H1 (cell line): ENCODE measurements around the gene CHEK2. TPM values are rescaled to one million over a fixed set of nuclear protein-coding genes. Genes with fewer than 3 reads are reported as not detected.

Experiments
- CTCF ChIA-PET: fragments of 300-600 bp; sonication (Branson Sonifier 250); formaldehyde crosslinking; loops from one replicate; lab custom pipeline; 2021; ENCODE audit not compliant: partially characterized antibody; lab: Charles Lee
- POLR2A ChIA-PET: fragments of 300-600 bp; sonication (Branson Sonifier 250); formaldehyde crosslinking; loops from one replicate; lab custom pipeline; 2021; ENCODE audit warnings: inconsistent platforms; ENCODE audit not compliant: partially characterized antibody; lab: Charles Lee
- DNase-seq, 2 experiments: peaks; one replicate each; pipeline versions ENCODE4 v3.0.0 to v3.0.0-alpha.2; 2010 to 2022; ENCODE audit warnings: low spot score in 2 of 2, low read depth in 1 of 2, mixed read lengths in 1 of 2
- FAIRE-seq: peaks from 2 replicates; lab custom pipeline; 2011; peaks lifted over from hg19 to GRCh38; lab: Jason Lieb, UNC
- H2AFZ ChIP-seq: 2 replicates; pipeline ENCODE4 v1.8.1; 2012; ENCODE audit warnings: low read length, inconsistent platforms
- H2AK5ac ChIP-seq: 2 replicates; pipeline ENCODE4 v1.6.1; 2013; ENCODE audit warnings: low read depth, low read length
- H2BK120ac ChIP-seq: replicated peaks from 2 replicates; pipeline ENCODE3; 2013; ENCODE audit warnings: low read depth, low read length, inconsistent platforms
- H2BK12ac ChIP-seq: 2 replicates; pipeline ENCODE4 v1.6.1; 2013; ENCODE audit warnings: low read depth, low read length
- H2BK15ac ChIP-seq: 2 replicates; pipeline ENCODE4 v1.6.1; 2013; ENCODE audit warnings: low read length
- H2BK20ac ChIP-seq: 2 replicates; pipeline ENCODE4 v1.6.1; 2013; ENCODE audit warnings: low read length
- H2BK5ac ChIP-seq: 2 replicates; pipeline ENCODE4 v1.6.1; 2013; ENCODE audit warnings: low read depth, low read length
- H3K14ac ChIP-seq: 2 replicates; pipeline ENCODE4 v1.6.1; 2013; ENCODE audit warnings: inconsistent platforms; ENCODE audit not compliant: insufficient read length
- H3K18ac ChIP-seq: 2 replicates; pipeline ENCODE4 v1.6.1; 2013; ENCODE audit warnings: low read length; ENCODE audit errors: extremely low read depth
- H3K23ac ChIP-seq: 2 replicates; pipeline ENCODE4 v1.6.1; 2013; ENCODE audit warnings: inconsistent platforms; ENCODE audit not compliant: insufficient read length
- H3K23me2 ChIP-seq: 2 replicates; pipeline ENCODE4 v1.6.1; 2013; ENCODE audit warnings: low read depth, low read length
- H3K27ac ChIP-seq: 2 replicates; pipeline ENCODE4 v1.6.1; 2011; ENCODE audit warnings: low read depth, low read length, inconsistent platforms
- H3K27me3 ChIP-seq, 4 experiments: replicated peaks in 1 of 4; 1 replicate in 1 of 4; 2 replicates in 3 of 4; pipeline versions ENCODE4 v1.6.1 to v1.8.1; 2011 to 2013; ENCODE audit warnings: low read length in 3 of 4, mild to moderate bottlenecking in 3 of 4, inconsistent platforms in 2 of 4, mixed read lengths in 2 of 4, moderate library complexity in 1 of 4; ENCODE audit not compliant: control insufficient read depth in 3 of 4, insufficient read depth in 3 of 4; ENCODE audit errors: extremely low read depth in 1 of 4
- H3K36me3 ChIP-seq, 4 experiments: 2 replicates each; pipeline versions ENCODE4 v1.6.1 to v1.8.1; 2011 to 2013; ENCODE audit warnings: mild to moderate bottlenecking in 4 of 4, low read length in 3 of 4, moderate library complexity in 2 of 4, control low read depth in 1 of 4, inconsistent platforms in 1 of 4; ENCODE audit not compliant: insufficient read depth in 4 of 4, control insufficient read depth in 2 of 4
- H3K4ac ChIP-seq: replicated peaks from 2 replicates; pipeline ENCODE3; 2013; ENCODE audit warnings: low read length, low read depth, mixed read lengths, inconsistent platforms; ENCODE audit not compliant: insufficient read length
- H3K4me1 ChIP-seq, 4 experiments: replicated peaks in 1 of 4; 1 replicate in 1 of 4; 2 replicates in 3 of 4; pipeline versions ENCODE4 v1.6.1 to v1.8.1; 2011 to 2013; ENCODE audit warnings: low read length in 3 of 4, inconsistent platforms in 2 of 4, mixed read lengths in 1 of 4; ENCODE audit not compliant: insufficient read depth in 4 of 4, control insufficient read depth in 3 of 4
- H3K4me2 ChIP-seq, 2 experiments: 2 replicates each; pipeline versions ENCODE4 v1.6.1 to v1.8.1; 2011 to 2013; ENCODE audit warnings: low read depth in 2 of 2, low read length in 2 of 2, control low read depth in 1 of 2, inconsistent platforms in 1 of 2, mild to moderate bottlenecking in 1 of 2; ENCODE audit not compliant: insufficient read depth in 1 of 2
- H3K4me3 ChIP-seq, 4 experiments: fragments of 200-600, 300-600 bp in 1 of 4; sonication (generic), shearing (Covaris generic), sonication (Bioruptor Twin) in 1 of 4; 2 replicates each; pipeline versions ENCODE4 v1.5.1 to v1.8.1; 2011 to 2016; ENCODE audit warnings: low read length in 4 of 4, low read depth in 3 of 4, control low read depth in 2 of 4, inconsistent platforms in 2 of 4, mild to moderate bottlenecking in 2 of 4, mixed read lengths in 1 of 4, moderate library complexity in 1 of 4; ENCODE audit not compliant: insufficient read depth in 2 of 4; ENCODE audit errors: extremely low read depth in 1 of 4
- H3K56ac ChIP-seq: replicated peaks from 2 replicates; pipeline ENCODE3; 2013; ENCODE audit warnings: low read depth, mild to moderate bottlenecking, mixed read lengths, low read length, inconsistent platforms; ENCODE audit not compliant: insufficient read length
- H3K79me1 ChIP-seq: 2 replicates; pipeline ENCODE4 v1.6.1; 2013; ENCODE audit warnings: low read depth, low read length, control low read depth
- H3K79me2 ChIP-seq, 2 experiments: 2 replicates each; pipeline versions ENCODE4 v1.6.1 to v1.8.1; 2012 to 2013; ENCODE audit warnings: low read length in 2 of 2, mild to moderate bottlenecking in 2 of 2, inconsistent platforms in 1 of 2; ENCODE audit not compliant: insufficient read depth in 2 of 2, control insufficient read depth in 1 of 2
- H3K9ac ChIP-seq, 4 experiments: replicated peaks in 1 of 4; 1 replicate in 1 of 4; 2 replicates in 3 of 4; pipeline versions ENCODE4 v1.6.1 to v1.8.1; 2011 to 2013; ENCODE audit warnings: low read depth in 3 of 4, low read length in 3 of 4, control low read depth in 2 of 4, mild to moderate bottlenecking in 2 of 4, moderate library complexity in 2 of 4, inconsistent platforms in 1 of 4; ENCODE audit errors: extremely low read depth in 1 of 4
- H3K9me3 ChIP-seq, 2 experiments: 2 replicates each; pipeline versions ENCODE4 v1.6.1 to v1.8.1; 2012 to 2013; ENCODE audit warnings: mild to moderate bottlenecking in 2 of 2, moderate library complexity in 2 of 2, control low read depth in 1 of 2, inconsistent platforms in 1 of 2, low read depth in 1 of 2, low read length in 1 of 2, mixed read lengths in 1 of 2; ENCODE audit not compliant: insufficient read depth in 2 of 2
- H4K20me1 ChIP-seq, 2 experiments: replicated peaks in 1 of 2; 2 replicates each; pipeline versions ENCODE3 to v1.8.1; 2011 to 2013; ENCODE audit warnings: inconsistent platforms in 2 of 2, low read length in 2 of 2, mild to moderate bottlenecking in 1 of 2; ENCODE audit not compliant: insufficient read depth in 2 of 2, control insufficient read depth in 1 of 2
- H4K5ac ChIP-seq: 2 replicates; pipeline ENCODE4 v1.6.1; 2013; ENCODE audit warnings: low read length, low read depth, mixed read lengths, inconsistent platforms; ENCODE audit not compliant: insufficient read length
- H4K8ac ChIP-seq: 2 replicates; pipeline ENCODE4 v1.8.0; 2013; ENCODE audit warnings: mild to moderate bottlenecking, moderate library complexity, low read length, inconsistent platforms; ENCODE audit not compliant: insufficient read depth; ENCODE audit errors: extremely low read depth
- H4K91ac ChIP-seq: replicated peaks from 2 replicates; pipeline ENCODE3; 2013; ENCODE audit warnings: low read length, mixed read lengths, inconsistent platforms; ENCODE audit not compliant: insufficient read length
- ASH2L ChIP-seq: fragments of 200-600, 300-600 bp; sonication (generic); IDR thresholded peaks from one replicate; pipeline ENCODE4 v1.7.1; 2017; ENCODE audit warnings: low read length
- CTBP2 ChIP-seq: IDR thresholded peaks from 2 replicates; pipeline ENCODE4 v1.7.0; 2011; ENCODE audit warnings: borderline replicate concordance, mild to moderate bottlenecking, moderate library complexity, mixed read lengths, low read length; ENCODE audit not compliant: insufficient read depth, insufficient read length
- CTCF ChIP-seq, 3 experiments: IDR thresholded peaks; 1 replicate in 2 of 3; 2 replicates in 1 of 3; pipeline versions ENCODE4 v1.5.1 to v1.6.1; 2011; ENCODE audit warnings: low read length in 3 of 3, mild to moderate bottlenecking in 3 of 3, inconsistent platforms in 2 of 3, low read depth in 1 of 3, moderate library complexity in 1 of 3; ENCODE audit not compliant: insufficient read depth in 1 of 3; ENCODE audit errors: control extremely low read depth in 1 of 3
- KDM5A ChIP-seq: fragments of 200-600 bp; IDR thresholded peaks from 2 replicates; pipeline ENCODE4 v1.7.1; 2012; ENCODE audit warnings: mild to moderate bottlenecking, low read length, inconsistent platforms, mixed read lengths
- RAD21 ChIP-seq, 2 experiments: IDR thresholded peaks in 1 of 2; conservative IDR thresholded peaks in 1 of 2; 2 replicates each; pipeline ENCODE4 v1.6.1; 2011; ENCODE audit warnings: low read depth in 2 of 2, low read length in 2 of 2, improper control_type of control experiment in 1 of 2, inconsistent platforms in 1 of 2, mild to moderate bottlenecking in 1 of 2, moderate library complexity in 1 of 2
- SIRT6 ChIP-seq: IDR thresholded peaks from one replicate; pipeline ENCODE4 v1.7.1; 2012; ENCODE audit warnings: low read length, inconsistent platforms
- WGBS, 2 experiments: shearing (Covaris generic) in 1 of 2; methylation state at CpG; one replicate each; pipeline versions ENCODE4 v1.1.6 to v1.1.7; 2013 to 2015; ENCODE audit warnings: low lambda C conversion rate in 2 of 2, mixed read lengths in 2 of 2, inconsistent platforms in 1 of 2, low coverage in 1 of 2, missing lambda C conversion rate in 1 of 2; ENCODE audit not compliant: insufficient replicate concordance in 2 of 2, insufficient coverage in 1 of 2, insufficient read length in 1 of 2; ENCODE audit errors: extremely low coverage in 1 of 2, missing lambda C conversion rate in 1 of 2; 5-methylcytosine and 5-hydroxymethylcytosine counted together
- polyA plus RNA-seq, 7 experiments: library from polyadenylated mRNA; depleted of rRNA in 3 of 7; stranded (reverse) in 5 of 7; unstranded in 2 of 7; fragments of >200 nt in 5 of 7; fragments of 200-250 nt in 2 of 7; gene quantifications; 1 replicate in 5 of 7; 2 replicates in 1 of 7; 4 replicates in 1 of 7; pipeline versions ENCODE4 v1.2.1 to v1.2.3, GENCODE V29; 2011 to 2013; ENCODE audit warnings: missing spikeins in 2 of 7, mixed read lengths in 2 of 7
- total RNA-seq: library from RNA; stranded (reverse); fragmentation: NEBNext Ultra II Directional; extraction: Animal tissue kit (Norgen Biotek cat#: 25700); gene quantifications from 2 replicates; pipeline ENCODE4 v1.2.1, GENCODE V29; 2021
- TF ChIP-seq, protein P1 (sequence below): IDR thresholded peaks from 2 replicates; pipeline ENCODE4 v1.6.1; 2012; ENCODE audit warnings: inconsistent platforms
- TF ChIP-seq, protein P2 (sequence below): IDR thresholded peaks from 2 replicates; pipeline ENCODE4 v1.6.1; 2011; ENCODE audit warnings: low read length, improper control_type of control experiment

Gene CHEK2
- total and polyA plus RNA-seq, 2 of the 8 experiments (the other 6 are each of a cell fraction or from before 2014, with no cell fraction given): 74.9 to 89.5 TPM

DNA sequence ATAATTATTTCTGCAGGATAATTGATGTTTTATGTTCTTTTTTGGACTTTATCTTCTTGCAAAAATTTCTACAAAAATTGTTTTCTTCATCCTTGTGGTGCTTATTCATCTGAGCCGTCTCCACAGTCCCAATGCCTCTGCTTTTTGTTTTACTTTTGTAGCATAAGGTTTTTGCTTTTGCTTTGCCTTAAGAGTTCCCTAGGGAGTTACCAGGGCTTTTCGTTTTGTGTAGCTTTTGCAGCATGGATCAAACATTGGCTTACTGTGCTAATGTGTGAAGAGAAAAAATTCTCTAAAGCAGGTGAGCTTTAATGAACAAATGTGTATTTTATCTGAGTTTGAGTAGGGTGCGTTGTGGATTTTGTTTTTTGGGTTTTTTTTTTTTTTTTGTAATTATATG, 47.0 kb upstream of the CHEK2 start:
- Histone ChIP-seq H4K20me1 (peaks cover 0 to 4% of the 10 kb centered on the region in 2 experiments), H3K4me2 (no peak overlapping the region), H2BK120ac (no peak overlapping the region), H4K8ac (no peak overlapping the region), H3K36me3 (peaks cover 13 to 40% (median 29%) of the 10 kb centered on the region in 4 experiments), H3K23me2 (no peaks in the 10 kb centered on the region), H3K79me1 (no peaks in the 10 kb centered on the region), H3K56ac (no peak overlapping the region), H3K4me3 (no peak overlapping the region), H3K18ac (no peak overlapping the region), H2AFZ (no peak overlapping the region), H2BK12ac (no peak overlapping the region), H3K27me3 (no peaks in the 10 kb centered on the region), H2BK5ac (no peak overlapping the region), H3K27ac (no peak overlapping the region)
- FAIRE-seq: no peak
- no peak for DNase-seq
- whole genome bisulfite sequencing, 2 experiments: 92 to 100% methylated on average over 1 to 3 of the region's 3 CpGs
- POLR2A ChIA-PET: interaction anchor here (0.8 to 8.5 kb wide), 2 partner anchors 10 to 57 kb away, joined by 3 to 100 read pairs; partner anchors contain the start of gene XBP1
- TF ChIP-seq KDM5A (no peak), SIRT6 (no peak), CTBP2 (no peak), RAD21 (IDR thresholded peaks at IDR 0.05 in 1 of 2, conservative IDR thresholded peaks at IDR 0.05 in 1 of 2; ENCODE audit: low read depth in 2 of 2, low read length in 2 of 2) (no peak), ASH2L (no peak), CTCF (IDR thresholded peaks at IDR 0.05; ENCODE audit: control extremely low read depth in 1 of 3, insufficient read depth in 1 of 3, low read depth in 1 of 3, low read length in 3 of 3) (no peak)
- TF ChIP-seq, protein P1, sequence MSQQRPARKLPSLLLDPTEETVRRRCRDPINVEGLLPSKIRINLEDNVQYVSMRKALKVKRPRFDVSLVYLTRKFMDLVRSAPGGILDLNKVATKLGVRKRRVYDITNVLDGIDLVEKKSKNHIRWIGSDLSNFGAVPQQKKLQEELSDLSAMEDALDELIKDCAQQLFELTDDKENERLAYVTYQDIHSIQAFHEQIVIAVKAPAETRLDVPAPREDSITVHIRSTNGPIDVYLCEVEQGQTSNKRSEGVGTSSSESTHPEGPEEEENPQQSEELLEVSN: no peak
- TF ChIP-seq, protein P2, sequence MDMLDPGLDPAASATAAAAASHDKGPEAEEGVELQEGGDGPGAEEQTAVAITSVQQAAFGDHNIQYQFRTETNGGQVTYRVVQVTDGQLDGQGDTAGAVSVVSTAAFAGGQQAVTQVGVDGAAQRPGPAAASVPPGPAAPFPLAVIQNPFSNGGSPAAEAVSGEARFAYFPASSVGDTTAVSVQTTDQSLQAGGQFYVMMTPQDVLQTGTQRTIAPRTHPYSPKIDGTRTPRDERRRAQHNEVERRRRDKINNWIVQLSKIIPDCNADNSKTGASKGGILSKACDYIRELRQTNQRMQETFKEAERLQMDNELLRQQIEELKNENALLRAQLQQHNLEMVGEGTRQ: no peak
- TF ChIP-seq, all 59 proteins: peak for 0
- no peaks in the 10 kb centered on the region for H3K4me1 ChIP-seq
- H3K9me3 ChIP-seq: no peaks in the 10 kb centered on the region
- CTCF ChIA-PET: interaction anchor here (1.3 to 1.4 kb wide), 2 partner anchors 41 to 252 kb away, joined by 3 to 4 read pairs; no protein-coding TSS in a partner anchor
- no peak overlapping the region for H3K23ac ChIP-seq
- H4K5ac ChIP-seq: no peak overlapping the region
- H2BK15ac ChIP-seq: no peak overlapping the region
- no peak overlapping the region for H2BK20ac ChIP-seq
- no peak overlapping the region for H3K4ac ChIP-seq
- H3K14ac ChIP-seq: no peak overlapping the region
- H2AK5ac ChIP-seq: no peak overlapping the region
- no peak overlapping the region for H4K91ac ChIP-seq
- H3K79me2 ChIP-seq: no peaks in the 10 kb centered on the region
- no peak overlapping the region for H3K9ac ChIP-seq
